KMS-11 (cell line): ENCODE data around the gene URB1.

Source experiments
- H2AFZ ChIP-seq: fragments of 200-600 bp; sonication (generic); 2 replicates; pipeline ENCODE4 v1.6.1; 2016; ENCODE audit warnings: antibody characterized with exemption, mixed run types, low read depth
- H3K27ac ChIP-seq: fragments of 200-600 bp; sonication (generic); 2 replicates; pipeline ENCODE4 v1.6.1; 2016; ENCODE audit warnings: mild to moderate bottlenecking, mixed run types
- H3K27me3 ChIP-seq: fragments of 200-600 bp; sonication (generic); 2 replicates; pipeline ENCODE4 v1.6.1; 2017; ENCODE audit warnings: mild to moderate bottlenecking, low read depth, mixed run types, moderate library complexity; ENCODE audit not compliant: insufficient read depth
- H3K36me3 ChIP-seq: fragments of 200-600 bp; sonication (generic); 2 replicates; pipeline ENCODE4 v1.6.1; 2017; ENCODE audit warnings: mild to moderate bottlenecking, mixed run types; ENCODE audit not compliant: insufficient read depth
- H3K4me1 ChIP-seq: fragments of 200-600 bp; sonication (generic); 2 replicates; pipeline ENCODE4 v1.6.1; 2016; ENCODE audit warnings: mild to moderate bottlenecking, low read depth, mixed run types; ENCODE audit not compliant: poor library complexity, severe bottlenecking
- H3K4me2 ChIP-seq: fragments of 200-600 bp; sonication (generic); 2 replicates; pipeline ENCODE4 v1.7.0; 2016; ENCODE audit warnings: mild to moderate bottlenecking, mixed run types
- H3K4me3 ChIP-seq: fragments of 200-600 bp; sonication (generic); IDR thresholded peaks from 2 replicates; pipeline ENCODE4 v1.6.1; 2017; ENCODE audit warnings: low read depth, low read length, mixed read lengths; ENCODE audit not compliant: insufficient read depth
- H3K79me2 ChIP-seq: fragments of 200-600 bp; sonication (generic); 2 replicates; pipeline ENCODE4 v1.6.1; 2016; ENCODE audit warnings: low read depth, mixed run types; ENCODE audit not compliant: insufficient read depth
- H3K9ac ChIP-seq: fragments of 200-600 bp; sonication (generic); 2 replicates; pipeline ENCODE4 v1.6.1; 2016; ENCODE audit warnings: mild to moderate bottlenecking, mixed run types
- H4K20me1 ChIP-seq: fragments of 200-600 bp; sonication (generic); 2 replicates; pipeline ENCODE4 v1.6.1; 2016; ENCODE audit warnings: mild to moderate bottlenecking, mixed run types; ENCODE audit not compliant: insufficient read depth
- CTCF ChIP-seq: fragments of 200-600 bp; sonication (generic); conservative IDR thresholded peaks from 2 replicates; pipeline ENCODE4 v1.6.1; 2017; ENCODE audit warnings: low read depth, mild to moderate bottlenecking, antibody characterized with exemption, low read length, moderate library complexity, mixed read lengths

URB1 gene

GRCh38 chr21:32414579-32415358 lies 22.0 kb upstream of the URB1 start:
- Histone ChIP-seq H4K20me1 (no peaks in the 10 kb centered on the region), H3K27ac (no peak overlapping the region), H3K4me2 (no peak overlapping the region), H2AFZ (no peak overlapping the region), H3K27me3 (no peaks in the 10 kb centered on the region), H3K4me3 (no peak overlapping the region), H3K4me1 (no peaks in the 10 kb centered on the region), H3K9ac (no peak overlapping the region), H3K79me2 (no peaks in the 10 kb centered on the region), H3K36me3 (no peaks in the 10 kb centered on the region)
- no peak for TF ChIP-seq CTCF

GRCh38 chr21:32413697-32414578 lies 21.1 kb upstream of the URB1 start:
- TF ChIP-seq CTCF, result no peak
- H3K4me2 ChIP-seq, result no peak overlapping the region
- H3K79me2 ChIP-seq, result no peaks in the 10 kb centered on the region

GRCh38 chr21:32413015-32413504 lies 20.2 kb upstream of the URB1 start:
- H3K4me3 ChIP-seq, result no peak overlapping the region
- no peaks in the 10 kb centered on the region for H3K36me3 ChIP-seq
- H3K4me2 ChIP-seq, result no peak overlapping the region
- no peaks in the 10 kb centered on the region for H4K20me1 ChIP-seq
- no peaks in the 10 kb centered on the region for H3K4me1 ChIP-seq
- no peak overlapping the region for H3K9ac ChIP-seq
- TF ChIP-seq CTCF, result no peak
- H2AFZ ChIP-seq, result no peak overlapping the region
- no peak overlapping the region for H3K27ac ChIP-seq
- H3K79me2 ChIP-seq, result no peaks in the 10 kb centered on the region
- H3K27me3 ChIP-seq, result no peaks in the 10 kb centered on the region

More at GRCh38 chr21:32413697-32414578, 21.1 kb upstream of the URB1 start:
- Histone ChIP-seq H2AFZ (no peak overlapping the region), H3K4me3 (no peak overlapping the region), H4K20me1 (no peaks in the 10 kb centered on the region), H3K27ac (no peak overlapping the region), H3K9ac (no peak overlapping the region), H3K36me3 (no peaks in the 10 kb centered on the region), H3K27me3 (no peaks in the 10 kb centered on the region), H3K4me1 (no peaks in the 10 kb centered on the region)

- Histone ChIP-seq H3K4me3 (no peak within 1 kb of the TSS), H2AFZ (peak within 1 kb of the TSS; percentile 50; the same call in 1 of the 2 replicates), H4K20me1 (no peaks in the 10 kb centered on the region), H3K9ac (no peak within 1 kb of the TSS), H3K27me3 (no peaks in the 10 kb centered on the region), H3K27ac (no peak within 1 kb of the TSS), H3K36me3 (no peaks in the 10 kb centered on the region), H3K4me1 (no peaks in the 10 kb centered on the region), H3K4me2 (no peak within 1 kb of the TSS), H3K79me2 (no peaks in the 10 kb centered on the region)
- no peak for TF ChIP-seq CTCF
These were observed 19.6 kb upstream of the URB1 start, which contains the start of gene EVA1C for GRCh38 chr21:32412162-32413014. Gene EVA1C (plus strand): TSS chr21:32412706. CDS start chr21:32412854, 148 bp downstream.
